Duodenal mucosa (tissue), 2 donors: Measurements from ENCODE around the gene GBP7.

ENCODE experiments used
- H3K27ac ChIP-seq: one replicate; pipeline ENCODE4 v1.7.0; 2013; ENCODE audit warnings: low read depth, low read length
- H3K27me3 ChIP-seq, 2 donors: one replicate each; pipeline ENCODE4 v1.7.0; 2013; ENCODE audit warnings: low read length in 2 of 2, control low read depth in 1 of 2; ENCODE audit not compliant: insufficient read depth in 2 of 2, control insufficient read depth in 1 of 2
- H3K36me3 ChIP-seq, 2 donors: one replicate each; pipeline ENCODE4 v1.7.0; 2013; ENCODE audit warnings: low read length in 2 of 2, control low read depth in 1 of 2; ENCODE audit not compliant: insufficient read depth in 2 of 2, control insufficient read depth in 1 of 2
- H3K4me1 ChIP-seq, 2 donors: one replicate each; pipeline ENCODE4 v1.7.0; 2013; ENCODE audit warnings: low read length in 2 of 2, control low read depth in 1 of 2; ENCODE audit not compliant: insufficient read depth in 2 of 2, control insufficient read depth in 1 of 2
- H3K4me3 ChIP-seq, 2 donors: one replicate each; pipeline ENCODE4 v1.7.0; 2013; ENCODE audit warnings: low read length in 2 of 2, low read depth in 1 of 2
- H3K9ac ChIP-seq, 2 donors: one replicate each; pipeline ENCODE4 v1.7.0; 2013; ENCODE audit warnings: low read length in 2 of 2, low read depth in 1 of 2
- H3K9me3 ChIP-seq, 2 donors: one replicate each; pipeline ENCODE4 v1.7.0; 2013; ENCODE audit warnings: low read length in 2 of 2, control low read depth in 1 of 2; ENCODE audit not compliant: control insufficient read depth in 1 of 2

Gene GBP7

DNA sequence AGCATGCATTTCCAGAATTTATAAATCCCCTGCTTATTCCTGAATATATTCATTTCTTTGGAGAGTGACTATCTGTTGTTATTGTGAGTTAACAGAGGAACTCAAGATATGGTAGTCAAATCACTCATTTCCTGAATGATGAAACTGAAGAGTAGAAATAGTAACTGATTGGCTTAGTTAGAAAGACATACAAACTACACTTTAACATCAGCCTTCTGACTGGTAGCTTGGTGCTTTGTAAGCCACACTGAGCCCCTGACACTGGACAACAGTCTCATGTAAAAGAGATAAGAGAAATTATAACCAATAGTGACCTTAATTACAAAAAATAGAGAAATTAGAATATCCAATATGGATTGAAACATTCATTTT lies 4.8 kb downstream of the GBP7 start:
- Histone ChIP-seq H3K4me1 (no peaks in the 10 kb centered on the region), H3K9me3 (no peaks in the 10 kb centered on the region), H3K4me3 (no peak overlapping the region)

DNA sequence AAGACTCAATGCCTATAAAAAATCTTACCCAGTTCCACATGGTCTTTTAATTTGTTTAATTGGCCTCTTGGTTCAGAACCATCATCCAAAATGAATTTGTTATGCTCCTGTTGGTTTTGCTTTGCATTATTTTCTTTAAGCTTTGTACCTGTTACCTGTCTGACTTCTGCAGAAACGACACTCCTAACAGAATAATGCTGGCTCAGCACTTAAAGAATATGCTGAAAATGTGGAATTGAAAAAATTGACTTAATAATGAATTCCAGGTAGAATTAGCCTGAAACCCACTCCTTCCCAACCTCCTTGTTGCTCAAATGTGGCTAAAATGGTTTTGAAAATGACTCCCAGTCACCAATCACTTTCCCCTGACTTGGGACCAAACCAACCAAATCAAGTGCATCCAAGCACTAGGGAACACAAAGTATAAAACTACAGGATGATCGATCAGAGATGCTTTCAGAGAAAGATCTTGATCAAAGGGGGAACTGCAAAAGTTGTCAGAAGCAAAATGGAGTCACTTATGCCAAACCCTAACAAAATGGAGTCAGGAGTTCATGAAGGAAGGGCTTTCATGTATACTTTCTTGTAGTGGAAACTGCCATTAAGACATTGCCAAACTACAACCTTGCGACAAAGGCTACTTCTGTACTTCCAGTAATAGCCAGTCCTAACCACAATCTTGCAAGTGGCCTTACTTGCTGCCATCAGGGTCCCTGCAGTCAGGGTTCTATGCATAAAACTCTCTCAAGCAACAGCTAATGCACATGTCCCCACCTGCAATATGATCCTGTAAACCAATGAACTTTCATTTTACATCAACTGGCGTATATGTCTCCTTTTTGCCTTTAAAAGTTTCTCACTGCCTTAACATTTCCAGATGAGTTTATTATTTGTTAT lies 5.4 kb downstream of the GBP7 start:
- Histone ChIP-seq H3K36me3 (no peaks in the 10 kb centered on the region), H3K9ac (no peak overlapping the region), H3K9me3 (no peaks in the 10 kb centered on the region), H3K4me3 (no peak overlapping the region), H3K27me3 (no peaks in the 10 kb centered on the region), H3K27ac (no peak overlapping the region), H3K4me1 (no peaks in the 10 kb centered on the region)

More for the DNA sequence above, 4.8 kb downstream of the GBP7 start:
- H3K36me3 ChIP-seq, result no peaks in the 10 kb centered on the region
- no peaks in the 10 kb centered on the region for H3K27me3 ChIP-seq
- no peak overlapping the region for H3K27ac ChIP-seq
- H3K9ac ChIP-seq, result no peak overlapping the region

DNA sequence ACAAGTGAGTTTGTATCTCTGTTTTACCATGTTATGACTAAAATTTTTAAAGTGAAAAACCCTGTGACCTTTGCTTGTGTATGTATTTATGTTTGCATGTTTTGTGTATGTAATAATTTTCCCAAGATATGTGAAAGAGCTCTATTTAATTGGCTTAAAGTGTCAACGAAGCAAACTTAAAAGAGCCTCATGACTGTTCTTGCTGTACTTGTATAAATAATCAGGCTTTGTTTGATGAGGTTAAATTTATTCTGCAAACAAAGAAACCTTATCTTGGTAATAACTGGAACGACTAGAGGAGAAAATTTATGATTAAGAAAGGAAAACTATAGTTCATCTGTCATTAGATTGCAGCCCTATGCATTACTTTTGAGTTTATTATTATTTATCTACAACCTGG lies 6.6 kb downstream of the GBP7 start:
- no peak overlapping the region for H3K9ac ChIP-seq
- H3K27ac ChIP-seq, result no peak overlapping the region
- H3K4me3 ChIP-seq, result no peak overlapping the region
- H3K36me3 ChIP-seq, result no peaks in the 10 kb centered on the region
- no peaks in the 10 kb centered on the region for H3K27me3 ChIP-seq
- H3K9me3 ChIP-seq, result no peaks in the 10 kb centered on the region
- no peaks in the 10 kb centered on the region for H3K4me1 ChIP-seq

DNA sequence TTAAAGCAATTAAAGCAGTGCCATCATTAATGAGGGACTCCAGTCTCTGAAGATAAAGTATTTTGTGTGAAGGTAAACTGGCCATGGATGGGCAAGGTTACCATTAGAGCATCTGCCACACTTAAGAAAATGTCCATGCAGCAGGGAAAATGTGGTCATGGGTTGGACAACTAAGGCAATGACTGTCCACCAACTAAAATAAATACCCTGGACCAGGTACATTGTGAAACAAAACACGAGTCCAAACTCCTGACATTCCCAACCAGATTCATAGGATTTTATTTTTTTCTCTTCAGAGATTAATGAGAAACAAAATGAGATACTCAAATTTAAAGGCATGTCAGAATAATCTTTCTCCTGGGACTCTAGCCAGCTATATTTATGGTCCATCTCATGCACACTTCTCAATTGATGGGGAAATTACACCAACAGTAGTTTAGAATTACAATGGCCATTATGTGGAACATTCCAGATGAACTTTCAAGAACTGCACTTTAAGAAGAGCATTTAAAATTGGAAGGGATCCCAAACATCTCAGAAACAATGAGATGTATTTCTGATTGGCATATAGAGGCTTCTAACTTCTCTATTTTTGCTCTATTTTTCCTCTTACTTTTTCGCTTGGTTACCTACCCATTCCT lies 8.1 kb downstream of the GBP7 start:
- no peak overlapping the region for H3K4me3 ChIP-seq
- no peak overlapping the region for H3K27ac ChIP-seq
- H3K9me3 ChIP-seq, result no peaks in the 10 kb centered on the region
- no peaks in the 10 kb centered on the region for H3K36me3 ChIP-seq
- H3K27me3 ChIP-seq, result no peaks in the 10 kb centered on the region
- H3K4me1 ChIP-seq, result no peaks in the 10 kb centered on the region
- H3K9ac ChIP-seq, result no peak overlapping the region

DNA sequence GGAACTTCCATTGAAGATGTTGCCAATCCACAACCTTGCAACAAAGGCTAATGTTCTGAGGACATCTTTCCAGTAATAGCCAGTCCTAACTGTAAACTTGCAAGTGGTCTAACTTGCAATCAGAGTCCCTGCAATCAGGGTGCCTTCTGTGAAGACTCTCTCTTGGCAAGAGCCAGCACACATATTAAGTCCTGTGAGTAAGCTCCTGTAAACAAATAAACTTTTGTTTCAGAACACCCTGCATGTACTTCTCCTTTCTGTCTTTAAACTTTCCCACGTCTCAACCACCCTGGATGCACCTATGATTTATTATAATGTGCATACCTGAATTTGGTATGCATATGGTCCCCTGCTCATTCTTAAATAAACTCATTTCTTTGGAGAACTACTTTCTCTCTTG lies 9.1 kb downstream of the GBP7 start:
- Histone ChIP-seq H3K4me1 (no peaks in the 10 kb centered on the region), H3K27ac (no peak overlapping the region), H3K27me3 (no peaks in the 10 kb centered on the region), H3K9me3 (no peaks in the 10 kb centered on the region), H3K36me3 (no peaks in the 10 kb centered on the region), H3K9ac (no peak overlapping the region), H3K4me3 (no peak overlapping the region)

DNA sequence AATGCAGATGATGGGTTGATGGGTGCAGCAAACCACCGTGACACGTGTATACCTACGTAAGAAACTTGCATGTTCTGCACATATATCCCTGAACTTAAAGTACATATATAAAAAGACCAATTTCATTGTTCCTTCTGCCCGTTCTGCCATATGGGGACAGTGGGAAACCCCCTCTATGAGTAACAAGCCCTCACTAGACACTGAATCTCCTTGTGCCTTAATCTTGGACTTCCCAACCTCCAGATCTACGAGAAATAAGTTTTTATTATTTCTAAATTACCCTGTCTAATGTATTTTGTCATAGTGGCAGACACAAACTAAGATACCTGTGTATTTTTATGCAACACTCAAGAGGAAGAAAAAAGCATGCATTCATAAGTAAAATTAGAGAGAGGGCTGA lies 10.0 kb downstream of the GBP7 start:
- no peak overlapping the region for H3K9ac ChIP-seq
- H3K4me1 ChIP-seq, result no peaks in the 10 kb centered on the region
- H3K36me3 ChIP-seq, result no peaks in the 10 kb centered on the region
- no peaks in the 10 kb centered on the region for H3K9me3 ChIP-seq
- H3K27me3 ChIP-seq, result no peaks in the 10 kb centered on the region
- no peak overlapping the region for H3K27ac ChIP-seq
- H3K4me3 ChIP-seq, result no peak overlapping the region

DNA sequence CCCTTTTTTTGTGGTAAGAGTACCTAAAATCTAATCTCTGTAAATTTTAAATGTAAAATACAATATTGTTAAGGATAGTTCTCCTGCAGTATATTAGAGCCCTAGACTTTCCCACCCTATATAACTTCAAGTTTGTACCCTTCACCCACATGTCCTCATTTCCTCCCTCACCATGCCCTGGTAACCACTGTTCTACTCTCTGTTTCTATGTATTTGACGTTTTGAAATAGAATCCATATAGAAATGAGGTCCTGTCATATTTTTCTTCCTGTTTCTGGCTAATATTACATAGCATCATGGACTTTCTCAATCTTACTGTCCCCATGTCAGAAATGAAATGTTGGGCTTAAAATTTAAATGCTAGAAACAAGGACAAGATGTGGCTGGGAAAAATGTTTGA lies 24.8 kb downstream of the GBP7 start:
- Histone ChIP-seq H3K9ac (no peak overlapping the region), H3K4me3 (no peak overlapping the region), H3K36me3 (no peaks in the 10 kb centered on the region), H3K4me1 (no peaks in the 10 kb centered on the region), H3K9me3 (no peaks in the 10 kb centered on the region), H3K27ac (no peak overlapping the region), H3K27me3 (no peaks in the 10 kb centered on the region)

DNA sequence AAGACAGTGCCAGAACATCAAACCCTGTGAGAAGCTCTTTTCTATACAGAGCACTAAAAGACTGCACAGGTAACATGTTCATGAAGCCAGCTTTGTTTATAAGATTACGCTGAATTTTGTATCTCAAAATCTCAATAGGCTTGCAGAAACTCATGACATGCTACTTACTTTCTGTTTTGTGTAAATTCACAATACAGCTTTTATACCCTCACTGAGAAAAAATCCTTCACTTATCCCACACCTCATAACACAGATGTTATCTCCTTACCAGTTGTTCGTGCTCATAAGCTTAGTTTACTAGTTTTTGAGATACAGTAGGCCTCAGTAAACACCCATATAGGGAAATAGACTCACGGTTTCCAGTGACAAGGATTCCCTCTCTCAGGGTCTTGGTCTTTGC lies 25.8 kb downstream of the GBP7 start:
- Histone ChIP-seq H3K9ac (no peak overlapping the region), H3K4me1 (no peaks in the 10 kb centered on the region), H3K9me3 (no peaks in the 10 kb centered on the region), H3K36me3 (no peaks in the 10 kb centered on the region), H3K27ac (no peak overlapping the region), H3K4me3 (no peak overlapping the region), H3K27me3 (no peaks in the 10 kb centered on the region)

DNA sequence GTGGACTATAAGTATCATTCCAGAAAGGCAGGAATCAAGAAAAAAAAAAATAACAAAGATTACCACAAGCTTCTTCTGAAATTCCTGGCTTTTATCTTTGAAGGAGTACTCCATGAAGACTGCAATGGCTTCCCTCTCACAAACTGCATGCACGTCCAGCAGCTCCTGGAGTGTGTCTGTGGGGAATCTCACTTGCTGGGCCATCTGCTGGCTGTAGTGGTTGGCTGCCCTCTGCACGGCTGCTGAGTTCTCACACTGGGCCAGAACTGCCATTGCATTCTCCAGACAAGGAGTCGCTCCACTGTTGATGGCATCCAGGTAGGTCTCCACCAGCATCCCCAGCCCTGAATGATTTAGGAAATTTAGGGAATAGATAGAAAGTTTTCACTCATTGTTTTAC lies 26.6 kb downstream of the GBP7 start:
- Histone ChIP-seq H3K4me3 (no peak overlapping the region), H3K36me3 (no peaks in the 10 kb centered on the region), H3K27ac (no peak overlapping the region), H3K9ac (no peak overlapping the region), H3K27me3 (no peaks in the 10 kb centered on the region), H3K4me1 (no peaks in the 10 kb centered on the region), H3K9me3 (no peaks in the 10 kb centered on the region)

DNA sequence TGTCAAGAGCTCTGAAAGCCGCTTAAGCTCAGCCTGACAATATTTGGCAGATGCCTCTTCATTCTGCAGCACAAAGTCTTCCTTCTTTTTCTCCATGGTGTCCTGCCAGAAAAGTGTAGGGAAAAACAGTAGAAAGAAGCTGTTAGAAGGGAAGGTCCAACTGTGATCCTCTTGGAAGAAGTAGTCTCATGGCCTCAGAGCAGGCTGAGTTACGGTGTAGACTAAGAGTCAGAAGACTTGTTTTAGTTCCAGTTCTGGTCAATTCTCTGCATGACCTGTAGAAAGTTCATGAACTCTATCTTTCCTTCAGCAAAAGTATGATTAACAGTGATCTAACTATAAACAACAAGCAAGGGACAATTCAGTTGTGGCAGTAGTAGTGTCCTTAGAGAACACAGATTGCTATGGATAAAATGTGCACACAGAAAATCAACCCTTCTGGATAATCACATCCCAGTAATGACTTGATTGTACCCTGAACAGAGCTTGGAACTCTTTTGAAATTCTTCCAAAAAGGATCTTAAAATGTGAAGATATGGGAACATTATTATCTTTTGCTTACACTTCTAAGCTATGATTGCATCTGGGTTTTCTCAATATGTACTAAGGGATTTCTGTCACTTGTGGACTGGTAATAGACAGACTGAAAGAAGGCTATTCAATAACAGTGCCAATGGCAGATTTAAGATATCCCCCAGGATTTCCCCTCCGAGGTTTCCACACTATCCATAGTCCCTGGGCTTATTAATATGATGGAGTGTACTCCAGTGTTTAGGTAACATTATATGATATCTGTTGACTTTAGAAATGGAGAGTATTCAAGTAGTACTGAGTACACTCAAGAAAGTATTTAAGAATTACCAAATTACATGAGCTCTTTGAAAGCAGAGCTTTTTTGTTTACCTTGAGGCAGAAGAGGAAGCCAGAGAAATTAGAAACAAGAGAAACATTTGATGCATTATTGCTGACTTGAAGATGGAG lies 27.8 kb downstream of the GBP7 start:
- Histone ChIP-seq H3K4me1 (no peaks in the 10 kb centered on the region), H3K27ac (no peak overlapping the region), H3K4me3 (no peak overlapping the region), H3K36me3 (no peaks in the 10 kb centered on the region), H3K27me3 (no peaks in the 10 kb centered on the region), H3K9ac (no peak overlapping the region), H3K9me3 (no peaks in the 10 kb centered on the region)
